ENCODE results near the gene UBE2G2.

The UBE2G2 gene

DNA sequence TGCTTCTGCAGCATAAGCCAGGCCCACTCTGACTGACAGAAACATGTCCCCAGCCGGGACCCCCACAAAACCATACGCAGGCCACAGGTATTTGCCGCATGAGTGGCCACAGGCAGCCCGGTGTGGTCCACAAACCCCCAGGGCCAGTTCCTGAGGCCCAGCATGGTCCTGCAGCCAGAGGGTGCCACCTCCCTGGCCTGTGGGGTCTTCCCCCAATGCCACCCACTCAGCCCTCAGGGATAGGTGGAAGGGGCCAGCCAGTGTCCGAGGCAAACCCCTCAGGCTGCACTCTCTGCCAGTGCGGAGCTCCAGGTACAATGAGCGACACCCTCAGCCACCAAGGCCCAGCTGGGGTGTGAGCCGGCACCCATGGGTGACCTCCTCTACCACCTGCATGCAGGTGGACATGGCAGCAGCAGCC is 43.5 kb downstream of the UBE2G2 start:
- no peak for TF ChIP-seq EP300 (IDR thresholded peaks at IDR 0.05; ENCODE audit: borderline replicate concordance)
- no peak for TF ChIP-seq CEBPB (IDR thresholded peaks at IDR 0.05)
- TF ChIP-seq EGR1 (IDR thresholded peaks at IDR 0.05), result no peak
- TF ChIP-seq TEAD4 (IDR thresholded peaks at IDR 0.05), result no peak
- no peak for TF ChIP-seq ZBTB7A (IDR thresholded peaks at IDR 0.05; ENCODE audit: low read depth)
- no peak for TF ChIP-seq NFIC (IDR thresholded peaks at IDR 0.05)
- no peak for TF ChIP-seq TAF1 (IDR thresholded peaks at IDR 0.05; ENCODE audit: low read depth)
- TF ChIP-seq, protein P1, sequence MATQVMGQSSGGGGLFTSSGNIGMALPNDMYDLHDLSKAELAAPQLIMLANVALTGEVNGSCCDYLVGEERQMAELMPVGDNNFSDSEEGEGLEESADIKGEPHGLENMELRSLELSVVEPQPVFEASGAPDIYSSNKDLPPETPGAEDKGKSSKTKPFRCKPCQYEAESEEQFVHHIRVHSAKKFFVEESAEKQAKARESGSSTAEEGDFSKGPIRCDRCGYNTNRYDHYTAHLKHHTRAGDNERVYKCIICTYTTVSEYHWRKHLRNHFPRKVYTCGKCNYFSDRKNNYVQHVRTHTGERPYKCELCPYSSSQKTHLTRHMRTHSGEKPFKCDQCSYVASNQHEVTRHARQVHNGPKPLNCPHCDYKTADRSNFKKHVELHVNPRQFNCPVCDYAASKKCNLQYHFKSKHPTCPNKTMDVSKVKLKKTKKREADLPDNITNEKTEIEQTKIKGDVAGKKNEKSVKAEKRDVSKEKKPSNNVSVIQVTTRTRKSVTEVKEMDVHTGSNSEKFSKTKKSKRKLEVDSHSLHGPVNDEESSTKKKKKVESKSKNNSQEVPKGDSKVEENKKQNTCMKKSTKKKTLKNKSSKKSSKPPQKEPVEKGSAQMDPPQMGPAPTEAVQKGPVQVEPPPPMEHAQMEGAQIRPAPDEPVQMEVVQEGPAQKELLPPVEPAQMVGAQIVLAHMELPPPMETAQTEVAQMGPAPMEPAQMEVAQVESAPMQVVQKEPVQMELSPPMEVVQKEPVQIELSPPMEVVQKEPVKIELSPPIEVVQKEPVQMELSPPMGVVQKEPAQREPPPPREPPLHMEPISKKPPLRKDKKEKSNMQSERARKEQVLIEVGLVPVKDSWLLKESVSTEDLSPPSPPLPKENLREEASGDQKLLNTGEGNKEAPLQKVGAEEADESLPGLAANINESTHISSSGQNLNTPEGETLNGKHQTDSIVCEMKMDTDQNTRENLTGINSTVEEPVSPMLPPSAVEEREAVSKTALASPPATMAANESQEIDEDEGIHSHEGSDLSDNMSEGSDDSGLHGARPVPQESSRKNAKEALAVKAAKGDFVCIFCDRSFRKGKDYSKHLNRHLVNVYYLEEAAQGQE (IDR thresholded peaks at IDR 0.05; ENCODE audit: low read depth), result no peak
- no peak for TF ChIP-seq CREB1 (IDR thresholded peaks at IDR 0.05; ENCODE audit: low read depth)
- TF ChIP-seq FOXM1 (IDR thresholded peaks at IDR 0.05; ENCODE audit: borderline replicate concordance, low read depth), result no peak
- TF ChIP-seq RAD21 (IDR thresholded peaks at IDR 0.05; ENCODE audit: low read depth), result no peak
- TF ChIP-seq, protein P2, sequence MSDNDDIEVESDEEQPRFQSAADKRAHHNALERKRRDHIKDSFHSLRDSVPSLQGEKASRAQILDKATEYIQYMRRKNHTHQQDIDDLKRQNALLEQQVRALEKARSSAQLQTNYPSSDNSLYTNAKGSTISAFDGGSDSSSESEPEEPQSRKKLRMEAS (IDR thresholded peaks at IDR 0.05), result no peak
- no peak for TF ChIP-seq YY1 (IDR thresholded peaks at IDR 0.05; ENCODE audit: low read depth)
- no peak for TF ChIP-seq TCF12 (IDR thresholded peaks at IDR 0.05; ENCODE audit: low read depth)
- TF ChIP-seq, protein P3, sequence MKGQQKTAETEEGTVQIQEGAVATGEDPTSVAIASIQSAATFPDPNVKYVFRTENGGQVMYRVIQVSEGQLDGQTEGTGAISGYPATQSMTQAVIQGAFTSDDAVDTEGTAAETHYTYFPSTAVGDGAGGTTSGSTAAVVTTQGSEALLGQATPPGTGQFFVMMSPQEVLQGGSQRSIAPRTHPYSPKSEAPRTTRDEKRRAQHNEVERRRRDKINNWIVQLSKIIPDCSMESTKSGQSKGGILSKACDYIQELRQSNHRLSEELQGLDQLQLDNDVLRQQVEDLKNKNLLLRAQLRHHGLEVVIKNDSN (IDR thresholded peaks at IDR 0.05), result no peak

DNA sequence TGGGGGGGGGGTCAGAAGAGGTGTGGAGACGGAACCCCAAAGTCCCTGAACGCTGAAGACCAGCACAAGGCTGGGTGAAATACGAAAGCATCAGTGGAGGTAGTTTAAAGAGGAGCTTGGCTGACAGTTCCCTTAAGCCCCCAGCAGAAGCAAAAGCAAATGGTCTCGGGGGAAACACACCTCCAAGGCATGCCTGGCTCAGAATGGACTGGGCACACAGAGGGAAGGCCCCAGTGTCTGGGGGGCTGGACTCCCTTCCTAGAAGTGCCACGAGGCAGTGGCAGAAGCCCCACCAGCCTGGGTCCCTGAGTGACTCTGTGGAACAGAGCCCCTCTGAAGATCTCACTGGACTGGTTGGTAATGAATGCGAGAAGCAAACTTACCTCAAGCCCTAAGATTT is 43.9 kb downstream of the UBE2G2 start:
- TF ChIP-seq FOXM1 (IDR thresholded peaks at IDR 0.05; ENCODE audit: borderline replicate concordance, low read depth) (no peak), ZBTB7A (IDR thresholded peaks at IDR 0.05; ENCODE audit: low read depth) (no peak), RAD21 (IDR thresholded peaks at IDR 0.05; ENCODE audit: low read depth) (no peak), TEAD4 (IDR thresholded peaks at IDR 0.05) (no peak), EGR1 (IDR thresholded peaks at IDR 0.05) (no peak), EP300 (IDR thresholded peaks at IDR 0.05; ENCODE audit: borderline replicate concordance) (no peak), CREB1 (IDR thresholded peaks at IDR 0.05; ENCODE audit: low read depth) (no peak), TCF12 (IDR thresholded peaks at IDR 0.05; ENCODE audit: low read depth) (no peak), NFIC (IDR thresholded peaks at IDR 0.05) (no peak), CEBPB (IDR thresholded peaks at IDR 0.05) (no peak)
- TF ChIP-seq, protein P2 (IDR thresholded peaks at IDR 0.05), result no peak
- TF ChIP-seq, protein P3 (IDR thresholded peaks at IDR 0.05), result no peak
- TF ChIP-seq, protein P1 (IDR thresholded peaks at IDR 0.05; ENCODE audit: low read depth), result no peak

DNA sequence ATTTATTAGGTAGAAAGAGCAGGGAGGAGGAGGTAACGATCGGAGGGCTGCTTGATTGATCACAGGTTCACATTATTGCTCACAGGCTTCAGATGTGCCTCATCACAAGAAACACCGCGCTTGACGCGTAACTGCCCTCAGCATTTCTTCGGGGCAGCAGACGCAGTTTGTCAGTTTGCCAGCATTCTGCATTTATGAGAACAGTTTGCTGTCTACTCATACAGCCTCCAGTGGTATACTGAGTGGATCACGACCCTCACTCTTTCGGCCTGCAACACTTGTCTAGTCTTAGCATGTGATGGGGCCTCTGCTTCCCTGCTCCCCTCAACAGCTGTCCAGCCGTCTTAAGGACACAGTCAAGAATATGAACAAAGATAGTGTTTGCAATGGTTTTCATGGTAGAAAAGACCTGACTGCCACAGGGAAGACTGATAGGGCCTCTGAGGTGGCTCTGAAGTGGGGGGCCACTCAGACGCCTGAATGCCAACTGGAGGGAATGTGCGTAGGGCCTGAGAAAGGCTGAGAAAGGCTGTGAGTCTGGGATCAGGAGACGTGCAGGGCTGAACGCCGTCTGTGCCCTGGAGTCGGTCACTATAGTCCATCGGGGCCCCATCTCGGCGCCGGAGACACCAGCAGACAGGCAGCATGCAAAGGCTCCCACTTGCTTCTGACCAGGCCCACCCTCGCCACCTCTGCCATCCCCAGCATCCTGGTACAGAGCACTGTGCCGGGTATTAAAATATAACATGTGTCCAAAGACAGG is 45.0 kb downstream of the UBE2G2 start:
- no peak for TF ChIP-seq TAF1 (IDR thresholded peaks at IDR 0.05; ENCODE audit: low read depth)
- TF ChIP-seq EGR1 (IDR thresholded peaks at IDR 0.05), result no peak
- TF ChIP-seq NFIC (IDR thresholded peaks at IDR 0.05), result no peak
- TF ChIP-seq, protein P1 (IDR thresholded peaks at IDR 0.05; ENCODE audit: low read depth), result no peak
- TF ChIP-seq TEAD4 (IDR thresholded peaks at IDR 0.05), result no peak
- TF ChIP-seq CEBPB (IDR thresholded peaks at IDR 0.05), result no peak
- no peak for TF ChIP-seq EP300 (IDR thresholded peaks at IDR 0.05; ENCODE audit: borderline replicate concordance)
- TF ChIP-seq CREB1 (IDR thresholded peaks at IDR 0.05; ENCODE audit: low read depth), result no peak
- TF ChIP-seq, protein P3 (IDR thresholded peaks at IDR 0.05), result no peak
- TF ChIP-seq FOXM1 (IDR thresholded peaks at IDR 0.05; ENCODE audit: borderline replicate concordance, low read depth), result no peak
- TF ChIP-seq ZBTB7A (IDR thresholded peaks at IDR 0.05; ENCODE audit: low read depth), result no peak
- TF ChIP-seq, protein P2 (IDR thresholded peaks at IDR 0.05), result no peak
- no peak for TF ChIP-seq YY1 (IDR thresholded peaks at IDR 0.05; ENCODE audit: low read depth)
- no peak for TF ChIP-seq TCF12 (IDR thresholded peaks at IDR 0.05; ENCODE audit: low read depth)
- no peak for TF ChIP-seq RAD21 (IDR thresholded peaks at IDR 0.05; ENCODE audit: low read depth)

Data from Ishikawa (cell line).